ENCODE results near the gene SLC39A9. TPM values are rescaled to one million over a fixed set of nuclear protein-coding genes. Genes with fewer than 3 reads are reported as not detected.
"Not testable (repeated sequence)": the region's sequence is repeated elsewhere in the genome, so short reads cannot be mapped to it uniquely, and the experiment has no call there.

SLC39A9 gene
- total RNA-seq, 1 donor from 2014 or later, result 41.3 TPM

DNA sequence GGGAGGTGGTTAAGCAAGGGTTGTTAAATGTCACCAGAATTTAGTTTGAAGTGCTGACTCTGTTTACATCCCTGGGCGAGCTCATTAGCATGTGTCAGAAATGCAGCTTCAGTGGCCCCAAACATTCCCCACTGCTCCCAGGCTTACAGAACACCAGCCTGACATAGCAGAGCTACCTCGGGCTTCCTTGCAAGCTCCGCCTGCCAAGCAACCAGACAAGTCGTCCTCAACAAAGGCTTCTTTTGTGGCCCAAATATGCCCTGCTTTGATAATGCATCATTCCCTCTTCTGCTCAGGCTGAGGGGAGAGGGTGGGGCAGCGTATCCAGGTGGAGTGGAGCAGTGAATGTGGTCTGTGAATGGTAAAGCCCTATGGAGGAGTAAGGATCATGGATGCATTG lies 28.4 kb upstream of the SLC39A9 start:
- ATAC-seq, result no peak

DNA sequence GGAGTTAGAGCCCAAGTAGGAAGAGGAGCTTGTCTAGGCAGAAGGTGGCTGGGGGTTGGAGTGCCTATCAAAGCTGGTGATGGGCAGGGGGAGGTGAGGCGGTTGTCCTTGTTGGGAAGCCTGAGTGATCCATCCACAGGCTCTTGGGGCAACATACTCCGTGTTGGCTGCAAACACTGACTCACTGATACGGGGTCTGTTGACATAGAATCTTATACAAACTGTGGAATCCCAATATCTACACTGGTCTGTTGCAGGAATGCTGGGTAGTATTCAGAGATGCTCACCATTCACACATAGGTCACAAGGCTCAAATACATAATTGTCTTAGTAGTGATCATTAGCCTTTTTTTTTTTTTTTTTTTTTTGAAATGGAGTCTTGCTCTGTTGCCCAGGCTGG lies 26.3 kb upstream of the SLC39A9 start:
- ATAC-seq, result no peak

DNA sequence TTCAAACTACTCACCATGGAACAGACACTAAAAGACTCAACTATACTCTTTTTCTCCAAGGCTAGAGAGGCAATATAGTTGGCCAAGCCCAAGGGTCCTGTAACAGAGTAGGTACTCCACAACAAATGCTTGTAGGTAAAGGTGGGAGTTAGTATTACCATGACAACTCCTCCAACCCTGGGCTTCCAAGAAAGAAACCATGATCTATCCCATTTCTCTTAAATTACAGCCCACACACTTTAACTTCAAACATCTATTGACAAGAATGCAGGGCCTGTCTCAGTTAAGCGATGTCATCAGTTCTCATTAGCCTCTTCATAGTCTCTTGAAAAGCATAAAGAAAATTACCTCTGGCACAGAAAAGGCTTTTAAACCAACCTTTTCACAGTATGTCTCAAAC lies 25.4 kb upstream of the SLC39A9 start:
- no peak for ATAC-seq

- no peak for ATAC-seq
Measured at GRCh38 chr14:69374235-69374634, 24.3 kb upstream of the SLC39A9 start.

GRCh38 chr14:69375182-69375581 lies 23.3 kb upstream of the SLC39A9 start:
- no peak for ATAC-seq

GRCh38 chr14:69375722-69376121 lies 22.8 kb upstream of the SLC39A9 start:
- no peak for ATAC-seq

DNA sequence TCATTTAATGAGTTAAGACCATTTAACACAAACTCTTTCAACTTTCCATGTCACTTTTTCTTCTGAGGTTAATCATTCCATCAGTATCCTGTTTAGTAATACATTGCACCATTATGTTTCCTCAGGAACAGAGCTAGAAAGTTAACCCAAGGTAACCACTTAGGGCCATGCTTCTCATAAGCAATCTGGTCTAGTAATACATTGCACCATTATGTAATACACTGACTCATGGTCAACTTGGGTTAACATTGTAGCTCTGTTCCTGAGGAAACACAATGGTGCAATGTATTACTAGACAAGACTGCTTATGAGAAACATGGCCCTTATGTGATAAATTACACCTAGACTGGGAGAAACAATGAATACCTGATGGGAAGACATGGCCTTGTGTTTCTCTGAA lies 22.1 kb upstream of the SLC39A9 start:
- ATAC-seq, result peak; percentile 88

DNA sequence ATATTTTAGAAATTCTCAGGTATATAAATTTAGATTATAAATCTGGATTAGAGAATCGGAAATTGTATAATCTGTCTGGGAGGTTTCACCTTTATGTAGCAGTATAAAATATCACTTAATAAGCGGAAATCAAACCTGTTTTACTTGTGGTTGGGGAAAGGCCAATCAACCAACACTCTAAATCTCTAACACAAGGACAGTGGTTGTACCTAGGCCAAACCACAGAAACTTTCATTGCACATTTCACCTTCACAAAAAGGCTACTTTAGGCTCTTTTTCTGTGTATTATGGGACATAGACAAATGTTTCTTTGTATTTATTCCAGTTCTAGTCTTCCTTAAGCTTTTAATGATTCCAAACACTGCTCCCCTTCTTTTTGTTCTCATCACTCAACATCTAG lies 20.2 kb upstream of the SLC39A9 start:
- ATAC-seq, result peak; percentile 61

DNA sequence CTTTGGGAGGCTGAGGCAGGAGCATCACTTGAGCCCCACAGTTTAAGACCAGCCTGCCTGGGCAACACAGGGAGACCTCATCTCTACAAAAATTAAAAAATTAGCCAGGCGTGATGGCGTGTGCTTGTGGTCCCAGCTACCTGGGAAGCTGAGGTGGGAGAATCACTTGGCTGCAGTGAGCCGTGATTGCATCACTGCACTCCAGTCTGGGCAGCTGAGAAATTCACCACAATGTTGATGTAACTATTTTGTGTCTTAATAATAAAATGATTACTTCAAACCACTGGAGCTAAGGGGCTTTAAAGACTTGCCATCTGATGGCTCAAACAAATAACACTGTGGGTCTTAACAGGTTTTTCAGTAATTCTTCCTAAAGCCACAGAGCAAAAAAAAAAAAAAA lies 11.2 kb upstream of the SLC39A9 start:
- no peak for ATAC-seq

GRCh38 chr14:69391400-69391799 lies 7.1 kb upstream of the SLC39A9 start:
- ATAC-seq, result not testable (repeated sequence)

GRCh38 chr14:69392481-69392880 lies 6.0 kb upstream of the SLC39A9 start:
- ATAC-seq, result no peak

DNA sequence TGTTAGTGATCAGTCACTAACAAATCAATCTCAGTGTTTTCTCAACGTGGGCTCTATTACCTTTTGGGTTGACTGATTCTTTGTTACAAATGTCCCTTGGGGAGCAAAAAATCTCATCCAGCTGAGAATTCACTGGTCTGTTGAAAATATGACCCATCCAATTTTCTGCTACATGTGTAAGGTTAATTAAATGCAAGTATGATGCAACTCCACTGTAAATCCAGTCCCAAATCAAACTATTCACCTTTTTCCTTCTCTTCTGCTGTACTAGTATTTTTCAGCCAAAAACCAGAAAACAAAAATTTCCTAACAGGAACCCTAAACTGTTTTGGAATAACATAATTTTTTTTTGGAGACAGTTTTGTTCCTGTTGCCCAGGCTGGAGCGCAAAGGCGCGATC lies 2.6 kb upstream of the SLC39A9 start:
- no peak for ATAC-seq

- ATAC-seq, result no peak
Measured at GRCh38 chr14:69398818-69399210, 322 bp downstream of the SLC39A9 start.

- ATAC-seq, result no peak
Measured at GRCh38 chr14:69399750-69400149, 1.3 kb downstream of the SLC39A9 start.

GRCh38 chr14:69400154-69400553 lies 1.7 kb downstream of the SLC39A9 start:
- ATAC-seq, result no peak

GRCh38 chr14:69401841-69402240 lies 3.3 kb downstream of the SLC39A9 start:
- ATAC-seq, result no peak

DNA sequence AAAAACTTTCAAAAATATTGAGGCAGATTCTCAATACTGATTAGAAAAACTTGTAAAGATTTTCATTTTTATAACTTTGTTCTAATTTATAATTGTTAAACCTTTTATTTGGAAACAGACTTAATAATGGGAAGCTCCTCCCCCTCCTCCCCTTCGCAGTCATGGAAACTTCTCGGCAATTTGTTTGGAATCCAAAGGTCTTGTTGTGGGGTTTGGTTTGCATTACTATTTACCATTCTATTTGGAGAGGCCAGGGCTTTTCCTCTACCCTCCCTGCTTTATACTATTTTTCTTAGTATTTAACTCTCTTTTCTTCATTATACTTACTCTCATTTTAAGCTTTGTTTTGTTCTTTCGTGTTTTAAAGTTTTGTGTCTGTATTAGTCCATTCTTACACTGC lies 6.0 kb downstream of the SLC39A9 start:
- no peak for ATAC-seq

DNA sequence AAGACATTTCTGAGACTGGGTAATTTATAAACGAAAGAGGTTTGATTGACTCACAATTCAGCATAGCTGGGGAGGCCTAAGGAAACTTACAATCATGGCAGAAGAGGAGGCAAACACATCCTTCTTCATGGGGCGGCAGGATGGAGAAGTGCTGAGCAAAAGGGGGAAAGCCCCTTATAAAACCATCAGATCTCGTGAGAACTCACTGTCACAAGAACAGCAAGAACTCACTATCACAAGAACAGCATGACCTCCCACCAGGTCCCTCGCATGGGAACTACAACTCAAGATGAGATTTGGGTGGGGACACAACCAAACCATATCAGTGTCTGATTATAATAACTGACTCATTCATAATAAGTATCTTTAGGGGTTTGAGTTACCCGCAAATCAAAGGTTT lies 6.4 kb downstream of the SLC39A9 start:
- ATAC-seq, result no peak

DNA sequence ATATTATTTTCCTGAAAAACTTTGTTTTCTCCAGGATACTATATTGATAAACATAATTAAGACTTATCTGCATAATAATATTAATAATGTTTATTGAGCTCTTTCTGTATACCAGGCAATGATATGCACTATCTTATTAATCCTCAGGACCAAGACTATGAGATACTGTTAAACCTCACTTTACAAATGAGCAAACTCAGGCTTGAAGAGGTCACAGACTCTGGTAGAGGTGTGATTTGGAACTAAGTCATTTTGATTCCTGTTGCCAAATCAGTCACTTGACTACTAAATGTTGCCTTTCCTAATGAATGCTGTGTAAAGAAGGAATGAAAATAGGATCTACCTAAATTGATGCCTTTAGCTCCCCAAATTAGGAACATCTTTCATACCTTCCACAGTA lies 7.3 kb downstream of the SLC39A9 start:
- ATAC-seq, result no peak

GRCh38 chr14:69408331-69408960 lies 10.0 kb downstream of the SLC39A9 start:
- no peak for ATAC-seq

- no peak for ATAC-seq
Measured at GRCh38 chr14:69413483-69413882, 15.0 kb downstream of the SLC39A9 start.

DNA sequence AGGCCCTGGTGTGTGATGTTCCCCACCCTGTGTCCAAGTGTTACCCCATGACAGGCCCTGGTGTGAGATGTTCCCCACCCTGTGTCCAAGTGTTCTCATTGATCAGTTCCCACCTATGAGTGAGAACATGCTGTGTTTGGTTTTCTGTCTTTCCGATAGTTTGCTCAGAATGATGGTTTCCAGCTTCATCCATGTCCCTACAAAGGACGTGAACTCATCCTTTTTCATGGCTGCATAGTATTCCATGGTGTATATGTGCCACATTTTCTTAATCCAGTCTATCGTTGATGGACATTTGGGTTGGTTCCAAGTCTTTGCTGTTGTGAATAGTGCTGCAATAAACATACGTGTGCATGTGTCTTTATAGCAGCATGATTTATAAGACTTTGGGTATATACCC lies 17.6 kb downstream of the SLC39A9 start:
- ATAC-seq, result not testable (repeated sequence)

DNA sequence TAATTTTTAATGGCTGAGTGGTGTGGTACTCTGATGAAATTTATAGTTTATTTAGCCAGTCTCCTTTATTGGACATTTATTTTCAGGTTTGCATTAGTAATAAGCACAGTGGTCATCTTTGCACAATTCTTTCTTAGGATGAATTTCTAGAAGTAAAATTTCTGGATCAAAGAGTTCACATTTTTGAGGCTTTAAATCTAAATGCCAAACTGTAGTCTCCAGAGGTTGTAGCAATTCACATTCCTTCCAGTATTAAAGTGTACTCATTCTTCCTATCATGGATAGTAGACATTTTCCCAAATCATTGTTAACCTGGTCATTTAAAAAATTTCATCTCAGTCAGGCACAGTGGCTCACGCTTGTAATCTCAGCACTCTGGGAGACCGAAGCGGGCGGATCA lies 24.8 kb downstream of the SLC39A9 start:
- ATAC-seq, result no peak

DNA sequence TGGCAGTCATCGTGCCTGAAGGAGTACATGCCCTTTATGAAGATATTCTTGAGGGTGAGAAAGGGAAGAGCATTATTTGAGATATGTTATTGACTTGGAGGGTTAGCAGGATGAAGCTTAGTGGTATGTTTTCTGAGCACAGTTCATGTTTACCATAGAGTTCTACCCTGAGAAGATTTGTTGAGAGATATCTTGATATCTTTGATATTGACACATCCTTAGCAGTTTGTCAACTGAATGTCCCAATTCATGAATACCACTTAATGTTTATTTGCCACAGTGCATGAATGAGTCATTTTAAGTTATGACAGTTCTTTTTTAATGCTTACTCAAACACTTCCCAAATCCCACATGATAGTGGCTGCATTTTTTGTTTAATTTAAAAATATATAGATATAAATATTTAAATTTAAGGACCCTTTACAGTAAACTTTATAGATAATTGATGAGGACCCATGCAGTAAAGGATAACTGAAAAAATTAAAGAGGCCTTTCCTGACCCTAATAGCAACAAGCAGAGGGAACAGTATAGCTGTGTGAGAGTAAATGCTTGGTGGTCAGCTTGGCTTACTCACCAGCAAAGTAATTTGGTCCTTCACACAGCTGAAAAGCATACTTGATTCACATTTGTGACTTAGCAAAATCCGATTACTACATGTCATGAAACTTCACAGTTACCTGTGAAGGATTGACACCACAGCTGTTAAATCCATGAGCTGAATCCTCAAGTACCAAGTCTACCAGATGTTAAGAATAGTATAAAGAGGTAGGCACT lies 25.8 kb downstream of the SLC39A9 start:
- no peak for ATAC-seq

DNA sequence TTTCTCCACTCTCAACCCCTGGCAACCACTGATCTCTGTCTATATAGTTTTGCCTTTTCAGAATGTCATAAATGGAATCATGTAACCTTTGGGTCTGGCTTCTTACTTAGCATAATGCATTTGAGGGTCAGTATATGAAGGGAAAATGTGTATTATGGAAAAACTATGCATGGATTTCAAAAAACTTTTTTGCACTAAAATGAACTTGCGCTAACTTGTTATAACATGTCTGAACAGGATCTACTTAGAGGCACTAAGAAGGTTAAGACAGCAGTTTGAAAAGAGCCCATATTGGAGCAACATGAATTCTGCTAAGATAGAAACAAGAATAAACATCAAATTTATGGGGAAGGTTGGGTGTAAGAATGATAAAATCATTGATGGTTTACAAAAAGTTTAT lies 29.1 kb downstream of the SLC39A9 start:
- ATAC-seq, result no peak
